Activated naive CD4-positive, alpha-beta T cell treated with Interleukin-2 at 50 U/mL for 16 hours (primary cell): ENCODE data around the gene FILIP1.
"Not testable (repeated sequence)": the region's sequence is repeated elsewhere in the genome, so short reads cannot be mapped to it uniquely, and the experiment has no call there.

Experiments used
- DNase-seq: peaks from one replicate; pipeline ENCODE4 v3.0.0-alpha.2; 2020

The FILIP1 gene

DNA sequence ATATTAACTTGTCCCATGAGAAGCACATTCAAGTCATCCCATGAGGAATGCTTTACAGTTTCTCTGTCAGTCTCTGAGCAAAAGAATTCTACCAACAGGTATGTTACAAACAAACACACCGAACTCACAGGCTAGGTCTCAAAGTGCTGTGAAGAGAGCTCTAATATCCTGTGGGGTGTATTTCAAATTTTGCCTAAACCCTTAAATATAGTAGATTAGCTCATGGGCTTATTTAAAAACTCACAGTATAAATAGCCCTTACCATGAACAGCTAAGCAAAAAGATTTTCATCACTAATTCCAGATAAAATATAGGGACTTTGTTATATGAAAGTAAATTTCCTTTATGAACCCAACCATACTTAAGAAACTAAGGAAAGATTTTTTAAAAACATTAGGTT lies 77.8 kb downstream of the FILIP1 start:
- no peak for DNase-seq

DNA sequence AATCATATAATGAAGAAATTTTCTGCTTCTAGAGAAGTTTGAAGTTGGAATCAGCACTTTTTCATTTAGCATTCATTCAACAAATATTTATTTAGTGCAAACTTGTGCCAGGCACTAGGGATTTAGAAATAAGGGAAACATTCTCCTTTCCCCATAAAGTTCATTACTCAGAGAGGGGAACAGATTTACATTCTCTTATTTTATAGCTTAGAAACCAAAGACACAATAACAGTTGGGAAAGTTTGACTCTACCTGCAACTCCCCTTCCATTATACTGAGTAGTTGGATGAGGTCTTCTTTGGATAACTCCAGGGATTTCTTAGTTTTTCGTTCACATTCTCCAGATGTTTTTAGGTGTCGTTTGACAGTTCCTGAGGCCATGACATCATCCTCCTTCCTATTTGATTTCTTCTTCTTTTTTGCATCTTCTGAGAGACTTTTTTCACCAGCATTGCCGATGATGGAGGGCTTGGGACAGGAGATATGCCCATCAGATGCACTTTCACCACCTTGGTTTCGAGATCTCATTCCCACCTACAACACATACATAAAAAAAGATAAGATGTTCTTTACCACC lies 79.1 kb downstream of the FILIP1 start:
- no peak for DNase-seq

GRCh38 chr6:75412969-75413662 lies 80.5 kb downstream of the FILIP1 start:
- DNase-seq: no peak

GRCh38 chr6:75410564-75410963 lies 83.0 kb downstream of the FILIP1 start:
- not testable (repeated sequence) for DNase-seq

DNA sequence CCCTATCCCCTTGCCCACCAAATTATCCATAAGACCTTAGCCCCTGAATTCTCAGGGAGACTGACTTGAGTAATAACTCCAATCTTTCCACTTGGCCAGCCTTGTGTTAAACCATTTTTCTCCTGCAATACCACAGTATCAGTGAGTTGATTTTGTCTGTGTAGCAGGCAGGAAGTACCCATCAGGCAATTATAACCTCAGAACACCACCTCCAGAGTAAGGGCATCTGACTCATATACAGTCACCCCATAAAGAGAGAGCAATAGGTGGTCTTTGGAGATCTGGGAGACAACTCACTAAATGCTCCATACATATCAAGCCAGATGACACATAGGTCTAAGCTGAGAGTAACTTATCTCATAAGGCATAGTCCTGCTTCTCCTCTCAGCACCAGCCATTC lies 83.7 kb downstream of the FILIP1 start:
- DNase-seq: no peak

- DNase-seq: no peak
Measured at GRCh38 chr6:75409286-75409685, 84.3 kb downstream of the FILIP1 start.

GRCh38 chr6:75403563-75404080 lies 90.0 kb downstream of the FILIP1 start:
- DNase-seq: no peak

GRCh38 chr6:75402296-75402695 lies 91.3 kb downstream of the FILIP1 start:
- no peak for DNase-seq

- no peak for DNase-seq
Measured at GRCh38 chr6:75397656-75398465, 95.7 kb downstream of the FILIP1 start.

DNA sequence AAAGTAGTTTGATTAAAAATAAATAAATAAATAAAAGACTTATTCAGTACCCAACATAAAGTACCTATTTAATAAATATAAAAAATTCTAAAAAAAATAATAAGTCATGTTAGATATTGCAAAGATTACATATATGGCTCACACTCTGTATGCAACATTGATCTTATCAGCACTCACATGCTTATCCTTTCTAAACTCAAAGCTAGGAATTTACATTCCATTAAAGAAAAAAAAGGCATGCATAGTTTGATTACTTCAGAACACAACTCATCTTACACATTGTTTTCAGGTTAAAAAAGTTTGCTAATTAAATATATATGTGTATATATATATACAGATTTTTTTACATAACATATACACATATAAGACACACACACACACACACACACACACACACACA lies 96.4 kb downstream of the FILIP1 start:
- DNase-seq: no peak

DNA sequence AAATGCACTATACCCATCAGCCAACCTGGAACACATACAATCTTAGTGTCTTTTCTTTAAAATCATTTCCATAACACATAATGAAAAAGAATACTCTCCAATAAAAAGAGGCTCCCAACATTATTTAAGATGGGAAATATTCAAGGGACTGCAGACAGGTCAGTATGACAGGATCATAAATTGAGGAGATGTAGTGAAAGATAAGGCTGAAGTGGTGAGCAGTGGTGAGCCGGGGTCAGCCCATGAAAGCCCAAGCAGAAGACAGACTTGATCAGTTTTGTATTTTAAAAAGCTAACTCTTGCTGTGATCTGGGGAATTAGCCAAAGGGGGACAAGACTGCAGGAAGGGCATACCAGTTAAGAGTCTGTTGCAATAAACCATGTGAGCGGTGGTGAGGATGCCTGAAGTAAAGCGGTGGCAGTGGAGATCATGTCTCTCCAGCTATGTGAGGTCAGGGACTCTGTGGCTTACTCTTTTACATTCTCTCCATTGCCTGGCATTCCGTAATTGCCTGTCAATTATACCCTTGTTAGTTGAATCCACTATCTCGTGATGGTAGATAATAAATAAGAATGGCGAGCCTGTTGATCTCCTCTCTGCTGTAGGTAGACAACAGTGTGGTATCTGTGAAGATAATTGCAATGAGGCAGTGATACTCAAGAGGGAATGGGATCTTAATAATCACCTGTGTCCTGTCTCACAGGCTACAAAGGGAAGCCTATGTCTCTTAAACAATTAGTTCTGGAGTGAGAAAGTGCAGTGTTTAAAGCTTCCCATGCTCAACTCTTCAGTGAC lies 97.4 kb downstream of the FILIP1 start:
- DNase-seq: no peak

DNA sequence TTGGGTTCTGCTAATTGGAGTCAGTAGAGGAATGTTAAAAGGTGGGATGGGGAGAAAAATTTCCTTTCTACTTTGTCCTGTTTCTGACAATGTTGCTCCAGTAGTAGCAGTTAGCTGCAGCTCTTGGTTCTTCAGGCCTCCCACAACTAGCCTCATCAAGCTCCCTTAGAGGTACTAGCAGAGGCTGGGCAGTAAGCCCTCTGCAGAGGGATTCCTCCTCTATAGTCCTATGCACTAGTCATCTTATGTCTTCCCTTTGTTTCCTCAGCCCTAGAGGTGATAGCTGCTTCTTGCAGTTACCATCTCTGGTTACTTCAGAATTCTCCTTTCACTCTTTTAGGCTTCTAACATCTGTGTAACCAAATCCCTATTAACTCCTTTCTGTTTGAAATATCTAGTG lies 99.8 kb downstream of the FILIP1 start:
- no peak for DNase-seq

DNA sequence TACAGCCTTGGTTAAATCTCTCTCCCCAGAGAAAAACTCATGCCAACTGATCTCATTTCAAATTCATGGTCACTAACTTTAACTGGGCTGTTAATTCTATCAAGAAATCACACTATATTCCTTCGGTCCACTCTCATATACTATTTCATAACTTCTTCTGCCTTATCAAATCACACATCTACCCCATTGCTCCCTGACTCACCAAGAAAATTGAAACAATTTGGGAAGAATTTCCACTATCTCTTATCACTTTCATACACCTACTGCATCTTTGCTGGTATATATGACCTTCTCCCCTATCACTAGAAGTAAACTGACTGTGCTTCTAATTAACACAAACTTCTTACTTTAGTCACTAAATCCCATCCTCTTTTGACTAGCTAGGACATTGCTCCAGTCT lies 102.3 kb downstream of the FILIP1 start:
- DNase-seq: no peak

DNA sequence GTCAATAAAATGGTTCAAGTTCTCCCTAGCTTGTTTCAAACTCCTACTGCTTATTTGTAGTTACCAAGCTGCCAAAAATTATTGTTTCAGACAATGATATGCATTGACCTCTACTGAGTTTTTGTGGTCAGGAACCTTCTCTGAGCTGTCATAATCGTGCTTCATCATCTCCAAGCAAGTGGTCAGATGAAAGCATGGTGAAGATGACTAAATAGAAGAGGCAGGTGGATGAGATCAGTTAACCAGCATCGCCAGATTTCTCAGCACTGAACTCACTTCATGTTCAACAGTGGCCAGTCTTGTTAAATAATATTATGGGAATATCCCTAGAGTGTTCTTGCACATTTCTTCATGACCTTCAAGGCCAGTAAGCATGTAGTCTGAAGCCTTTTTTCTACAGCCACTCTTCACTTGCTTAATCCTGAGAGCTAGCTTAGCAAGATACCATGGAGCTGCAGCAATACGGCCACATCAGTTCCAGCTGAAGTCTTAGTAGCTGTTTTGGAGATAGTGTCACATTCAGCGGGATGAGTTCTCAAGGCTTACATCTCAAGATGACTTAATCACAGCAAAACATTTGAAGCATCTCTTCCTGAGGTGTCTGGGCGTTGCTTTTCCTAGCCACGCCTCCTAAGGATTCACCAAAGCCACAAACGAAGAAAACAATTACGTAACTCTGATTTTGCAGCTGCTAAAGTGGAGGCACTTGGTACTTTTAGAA lies 107.4 kb downstream of the FILIP1 start:
- no peak for DNase-seq

GRCh38 chr6:75384116-75384515 lies 109.5 kb downstream of the FILIP1 start:
- no peak for DNase-seq

DNA sequence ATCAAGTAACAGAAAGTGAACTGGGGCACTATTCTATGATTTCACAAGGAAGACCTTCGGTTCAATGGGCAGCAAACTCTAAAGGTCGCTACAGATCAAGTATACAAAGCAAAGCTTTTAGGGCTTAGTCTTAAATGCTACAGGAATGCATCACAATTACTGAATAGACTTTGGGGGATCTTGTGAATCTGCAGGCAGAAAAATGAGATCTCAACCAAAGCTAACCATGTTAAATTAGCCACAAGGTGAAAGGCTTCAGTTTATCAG lies 111.0 kb downstream of the FILIP1 start:
- no peak for DNase-seq

DNA sequence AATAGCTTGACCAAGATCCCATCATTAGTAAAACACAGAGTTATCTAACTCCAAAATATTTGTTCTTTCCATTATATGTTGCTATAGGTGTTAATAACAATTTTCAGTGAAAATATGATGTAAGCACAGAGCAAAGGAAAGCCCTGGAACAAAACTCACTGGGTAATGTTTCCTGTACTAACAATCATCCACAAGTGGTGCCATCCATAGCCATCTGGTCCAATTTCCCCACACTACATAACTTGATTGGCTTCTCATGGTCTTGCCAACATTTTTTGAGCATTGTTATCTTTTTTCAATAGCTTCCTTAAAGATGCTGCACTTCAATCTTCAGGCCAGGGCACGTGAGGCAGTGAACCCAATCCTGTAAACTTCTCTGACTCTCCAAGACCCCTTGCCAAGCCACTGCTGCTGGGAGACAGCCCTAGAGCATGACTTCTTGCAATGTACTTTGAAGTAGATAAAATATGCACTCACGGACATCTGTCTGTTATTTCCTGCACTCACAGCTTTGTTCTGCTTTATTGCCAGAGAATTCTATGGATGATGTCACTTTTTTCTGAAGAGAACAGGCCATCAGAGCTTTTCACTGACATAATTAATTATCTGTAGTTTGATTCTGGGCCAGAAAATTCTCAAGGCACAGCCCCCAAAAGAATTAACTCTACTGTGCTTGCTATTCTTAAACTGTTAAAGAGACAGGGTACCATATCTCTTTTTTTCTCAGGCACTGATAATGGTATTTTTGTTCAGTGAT lies 111.5 kb downstream of the FILIP1 start:
- no peak for DNase-seq

DNA sequence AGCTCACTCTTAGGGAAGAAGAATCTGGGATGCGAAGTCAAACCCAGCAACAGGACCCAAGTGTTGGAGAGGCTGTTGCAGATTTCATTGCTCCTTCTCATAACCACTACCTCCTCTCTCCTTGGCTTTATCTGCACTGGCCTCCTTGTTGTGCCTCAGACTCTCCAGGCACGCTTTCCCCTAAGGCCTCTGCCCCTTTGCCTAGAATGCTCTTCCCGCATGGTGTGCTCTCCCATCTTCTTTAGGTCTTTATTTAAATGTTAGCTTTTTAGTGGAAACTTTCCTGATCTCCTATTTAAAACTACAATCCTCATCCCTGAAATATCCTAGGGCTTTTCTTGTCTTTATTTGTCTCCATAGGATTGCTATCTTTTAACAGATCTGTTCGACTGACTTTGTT lies 114.1 kb downstream of the FILIP1 start:
- DNase-seq: no peak

DNA sequence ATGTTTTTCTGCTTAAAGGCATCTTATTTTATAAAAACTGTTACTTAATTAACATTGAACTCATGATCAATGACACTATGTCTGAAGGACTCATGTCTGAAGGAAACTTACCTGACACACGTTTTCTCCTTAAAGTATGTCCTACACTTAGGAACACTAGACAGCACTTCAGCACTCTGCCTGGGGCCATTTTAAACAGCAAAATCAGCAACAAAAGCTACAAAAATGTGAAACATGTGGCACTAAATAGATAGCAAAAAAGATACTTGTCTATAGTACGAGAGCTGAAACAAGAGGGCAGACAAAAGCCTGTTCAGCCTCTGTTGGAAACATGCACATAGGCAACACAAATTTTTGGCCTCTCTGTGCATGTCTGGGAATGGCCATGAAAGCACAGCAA lies 115.5 kb downstream of the FILIP1 start:
- DNase-seq: no peak

- DNase-seq: no peak
Measured at GRCh38 chr6:75377386-75377785, 116.2 kb downstream of the FILIP1 start.

GRCh38 chr6:75376347-75377024 lies 117.1 kb downstream of the FILIP1 start:
- DNase-seq: no peak
